ENCODE data around the gene SBF2.
A peak's percentile ranks its signal among the peaks of the same experiment; 100 is the strongest.
"Not testable (repeated sequence)": the region's sequence is repeated elsewhere in the genome, so short reads cannot be mapped to it uniquely, and the experiment has no call there.

SBF2 gene

GRCh38 chr11:9900253-9900652 lies 393.8 kb downstream of the SBF2 start:
- not testable (repeated sequence) for DNase-seq (ENCODE audit: low read depth in 3 of 3)

GRCh38 chr11:9899676-9900075 lies 394.3 kb downstream of the SBF2 start:
- no peak for DNase-seq (ENCODE audit: low read depth in 3 of 3)

GRCh38 chr11:9896902-9897301 lies 397.1 kb downstream of the SBF2 start:
- DNase-seq (ENCODE audit: low read depth in 3 of 3), result no peak

DNA sequence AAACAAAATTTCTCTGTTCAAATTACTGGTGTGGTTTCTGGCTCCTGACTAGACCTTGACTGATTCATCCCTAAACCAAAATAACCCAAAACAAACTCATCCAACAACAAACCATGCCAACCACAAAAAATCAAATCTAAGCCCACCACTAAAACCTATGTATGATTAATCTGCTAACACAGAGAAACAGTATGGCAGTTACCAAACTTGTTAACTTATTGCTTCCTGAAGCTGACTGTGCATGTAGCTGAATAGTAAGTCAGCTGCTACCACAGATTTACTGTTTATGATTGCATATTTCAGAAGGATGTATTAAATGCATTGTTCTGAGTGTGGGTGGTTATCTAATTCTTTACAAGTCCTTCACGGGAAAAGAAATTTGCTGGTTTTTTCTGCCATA lies 399.0 kb downstream of the SBF2 start:
- DNase-seq (ENCODE audit: low read depth in 3 of 3), result no peak

DNA sequence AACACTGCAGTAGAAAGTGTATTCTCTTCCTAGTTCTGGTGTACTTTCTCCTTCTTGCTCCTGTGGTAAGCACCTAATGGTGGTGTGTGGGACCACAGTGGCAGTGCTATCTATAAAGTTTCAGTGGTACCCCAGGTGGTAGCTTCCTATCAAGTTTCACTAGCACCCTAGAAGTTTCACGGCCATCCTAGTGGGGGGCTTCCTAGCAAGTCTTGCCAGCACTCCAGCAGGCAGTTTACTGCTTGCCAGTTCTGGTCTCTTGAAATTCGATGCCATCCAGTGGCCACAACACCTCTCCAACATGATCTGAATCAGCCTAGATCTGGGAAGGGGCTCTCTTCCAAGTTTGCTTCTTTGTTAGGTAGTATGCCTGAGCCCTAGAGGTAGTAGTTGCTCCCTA lies 400.5 kb downstream of the SBF2 start:
- no peak for DNase-seq (ENCODE audit: low read depth in 3 of 3)

GRCh38 chr11:9888938-9889337 lies 405.1 kb downstream of the SBF2 start:
- DNase-seq (ENCODE audit: low read depth in 3 of 3), result no peak

DNA sequence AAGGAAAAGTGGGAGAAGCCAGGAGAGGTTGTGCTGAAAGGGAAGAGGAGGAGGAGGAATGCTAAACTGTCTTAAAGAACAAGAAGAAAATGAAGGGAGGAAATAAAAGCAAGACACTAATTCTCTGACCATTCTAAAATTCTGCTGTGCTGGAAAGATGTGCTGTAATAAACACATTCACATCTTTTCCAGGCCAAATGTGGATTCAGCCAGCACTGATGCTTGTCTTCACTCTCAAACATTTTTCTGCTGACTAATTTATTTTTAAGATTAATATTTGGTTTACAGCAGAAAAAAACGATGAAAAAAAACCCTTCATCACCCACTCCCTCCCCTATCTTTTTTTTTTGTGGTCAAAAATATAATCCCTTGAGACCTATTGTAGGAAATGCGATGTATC lies 406.5 kb downstream of the SBF2 start:
- DNase-seq (ENCODE audit: low read depth in 3 of 3), result no peak

GRCh38 chr11:9886595-9886994 lies 407.4 kb downstream of the SBF2 start:
- DNase-seq (ENCODE audit: low read depth in 3 of 3), result no peak

DNA sequence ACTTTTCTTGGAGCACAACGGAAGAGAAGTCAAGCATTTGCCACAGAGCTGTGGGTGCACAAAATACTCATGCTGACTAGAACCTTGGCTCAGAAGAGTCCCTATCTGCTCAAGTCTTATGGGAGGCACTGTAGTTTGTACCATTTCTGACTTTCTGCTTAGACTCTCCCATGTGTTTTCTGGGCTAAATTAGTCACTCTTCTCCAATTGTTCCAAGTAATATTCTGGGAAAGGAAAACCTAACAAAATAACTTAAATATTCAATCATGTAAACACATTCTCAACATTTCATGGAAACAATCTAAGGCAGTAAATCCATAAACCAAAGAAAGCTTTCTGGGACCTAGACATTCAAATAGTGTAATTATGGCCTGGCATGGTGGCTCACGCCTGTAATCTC lies 409.4 kb downstream of the SBF2 start:
- DNase-seq (ENCODE audit: low read depth in 3 of 3), result no peak

DNA sequence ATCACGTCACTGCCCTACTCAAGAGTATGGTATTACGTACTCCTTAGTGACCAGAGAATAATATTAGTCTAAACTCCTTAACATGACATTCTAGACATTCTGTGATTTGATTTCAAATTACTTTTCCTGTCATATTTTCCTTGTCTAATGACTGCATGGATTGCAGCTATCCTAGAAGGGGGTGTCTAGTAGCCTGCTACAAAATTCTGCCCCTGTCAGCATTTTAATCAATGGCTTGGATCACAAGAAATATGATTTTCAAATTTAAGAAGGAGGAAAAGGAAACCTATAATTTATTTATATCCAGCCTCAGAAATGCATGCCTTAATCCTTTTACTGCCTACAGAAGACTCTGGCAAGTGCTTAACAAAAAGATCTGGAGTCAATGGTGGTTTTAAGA lies 413.4 kb downstream of the SBF2 start:
- no peak for DNase-seq (ENCODE audit: low read depth in 3 of 3)

DNA sequence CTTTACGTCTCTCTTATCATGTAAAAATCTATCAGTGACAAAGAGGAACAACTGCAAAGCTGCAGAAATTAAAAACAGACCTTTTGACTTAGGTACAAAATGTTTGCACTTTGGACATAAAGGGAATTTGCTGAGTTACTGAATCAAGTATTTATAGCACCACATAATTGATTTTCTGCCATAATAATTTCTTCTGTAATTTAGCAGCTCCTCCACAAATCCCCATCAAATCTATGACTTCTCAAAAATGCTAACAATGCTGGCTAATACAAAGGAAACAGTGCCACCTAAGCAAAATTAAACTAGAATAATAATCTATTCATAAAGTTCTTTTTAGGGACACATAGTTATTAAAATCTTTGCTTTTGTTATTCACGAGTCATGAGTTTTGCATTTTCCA lies 415.1 kb downstream of the SBF2 start:
- DNase-seq (ENCODE audit: low read depth in 3 of 3), result no peak

GRCh38 chr11:9876331-9876730 lies 417.7 kb downstream of the SBF2 start:
- no peak for DNase-seq (ENCODE audit: low read depth in 3 of 3)

GRCh38 chr11:9875862-9876261 lies 418.2 kb downstream of the SBF2 start:
- no peak for DNase-seq (ENCODE audit: low read depth in 3 of 3)

DNA sequence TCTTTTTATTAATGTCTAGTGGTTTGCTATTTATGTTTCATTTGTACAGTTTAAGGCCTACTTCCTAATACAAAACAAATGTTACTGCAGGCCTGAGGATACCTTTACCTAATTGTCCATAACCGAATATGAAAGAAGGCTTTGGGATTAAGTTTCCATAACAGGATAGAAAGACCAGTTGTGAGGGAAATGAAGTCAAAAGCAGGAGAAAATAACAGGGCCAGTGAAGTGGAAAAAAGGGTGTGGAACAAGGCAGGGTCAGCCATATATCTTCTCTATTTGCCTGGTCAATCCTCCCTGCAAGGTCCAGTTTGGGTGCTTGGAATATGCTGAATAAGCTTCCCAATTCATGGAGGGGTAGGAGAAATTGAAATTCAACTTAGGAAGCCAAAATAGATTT lies 418.6 kb downstream of the SBF2 start:
- DNase-seq (ENCODE audit: low read depth in 3 of 3), result no peak

- no peak for DNase-seq (ENCODE audit: low read depth in 3 of 3)
These were observed 419.6 kb downstream of the SBF2 start for GRCh38 chr11:9874466-9874865.

DNA sequence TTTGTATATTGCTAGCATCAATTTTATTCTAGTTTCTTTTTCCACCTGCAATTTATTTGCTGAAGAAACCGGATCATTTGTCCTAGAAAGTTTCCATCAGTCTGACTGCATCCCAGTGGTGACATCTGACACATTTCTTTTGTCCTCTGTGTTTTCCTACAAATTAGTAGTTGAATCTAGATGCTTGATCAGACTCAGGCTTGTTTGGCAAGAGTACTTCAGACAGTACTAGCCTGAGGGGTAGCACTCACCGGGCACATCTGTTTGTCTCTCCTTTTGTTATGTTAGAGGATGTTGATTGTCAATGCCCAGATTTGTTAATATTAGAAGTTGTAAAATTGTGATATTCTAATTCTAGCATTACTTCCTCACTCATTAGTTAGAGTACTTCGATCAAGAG lies 425.4 kb downstream of the SBF2 start:
- no peak for DNase-seq (ENCODE audit: low read depth in 3 of 3)

DNA sequence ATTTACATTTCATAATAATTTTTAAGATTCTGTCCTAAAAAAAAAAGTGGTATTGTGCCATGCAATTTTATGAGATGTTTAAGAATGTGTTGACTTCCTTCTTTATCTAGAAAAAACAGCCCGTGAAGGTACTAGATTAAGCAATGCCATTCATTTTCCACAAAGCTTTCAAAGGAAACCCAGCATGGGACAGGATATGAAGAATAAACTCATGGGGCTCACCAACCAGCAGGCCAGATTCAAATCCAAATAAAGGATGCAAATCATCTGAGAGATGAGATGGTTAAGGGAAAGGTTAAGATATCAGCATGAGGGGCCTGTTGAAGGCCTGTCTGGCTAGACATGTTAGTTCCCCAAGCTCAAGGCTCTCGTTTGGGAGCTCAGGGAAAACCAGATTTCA lies 431.0 kb downstream of the SBF2 start:
- DNase-seq (ENCODE audit: low read depth in 3 of 3), result no peak

- peak in 1 of 3 experiments; percentile 3 for DNase-seq (ENCODE audit: low read depth in 3 of 3)
These were observed 431.9 kb downstream of the SBF2 start for GRCh38 chr11:9861860-9862725.

DNA sequence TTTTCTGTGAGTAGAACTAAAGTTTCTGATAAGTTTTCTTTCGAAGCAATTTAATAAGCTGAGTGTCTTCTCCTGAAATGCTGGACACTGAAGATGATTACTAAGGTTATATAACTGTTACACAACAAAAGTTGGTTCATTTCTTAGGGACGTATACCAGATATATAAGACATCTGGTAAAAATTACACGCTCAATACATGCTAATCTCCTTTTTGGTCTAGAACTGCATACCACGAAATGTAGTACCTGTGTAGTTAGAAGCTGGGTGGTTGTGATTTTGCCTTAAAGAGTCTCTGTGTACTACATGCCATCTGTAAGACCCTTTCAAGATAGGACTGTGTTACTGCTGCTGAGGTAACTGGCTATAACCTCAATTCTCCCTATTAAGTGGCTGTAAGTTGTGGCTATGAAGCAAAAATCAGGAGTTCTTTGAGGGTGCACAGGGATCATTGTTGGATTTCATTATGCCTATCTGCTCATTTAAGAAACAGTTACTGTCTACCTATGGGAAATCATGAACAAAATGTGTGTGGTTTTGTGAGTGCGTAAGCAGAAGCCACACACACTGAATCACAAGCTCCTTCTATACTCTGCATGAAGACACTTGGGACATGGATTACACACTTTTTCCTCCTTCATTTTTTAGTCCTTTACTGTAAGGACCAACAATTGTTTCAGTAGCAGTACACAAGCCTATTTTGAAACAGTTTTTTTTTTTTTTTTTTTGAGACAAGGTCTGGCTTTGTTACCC lies 434.3 kb downstream of the SBF2 start:
- DNase-seq (ENCODE audit: low read depth in 3 of 3), result no peak

GRCh38 chr11:9858822-9859221 lies 435.2 kb downstream of the SBF2 start:
- DNase-seq (ENCODE audit: low read depth in 3 of 3), result no peak

DNA sequence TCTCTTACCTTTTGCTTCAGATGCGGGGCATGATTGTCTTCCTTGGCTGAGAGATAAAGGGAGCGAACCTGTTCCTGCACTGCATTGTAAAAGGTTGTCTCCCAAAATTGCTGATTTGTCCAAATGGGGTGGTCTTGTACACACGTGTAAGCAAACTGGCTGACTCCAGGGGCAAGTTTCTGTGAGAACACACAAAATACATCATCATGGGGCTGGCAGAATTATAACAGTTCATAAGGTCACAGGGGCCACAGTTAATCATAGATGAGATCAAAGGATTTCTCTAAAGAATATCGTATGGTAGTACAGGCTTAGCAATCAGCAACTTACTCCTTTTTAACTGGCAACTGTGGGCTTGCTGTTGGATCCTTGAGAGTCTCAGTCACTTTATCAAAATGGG lies 435.8 kb downstream of the SBF2 start:
- no peak for DNase-seq (ENCODE audit: low read depth in 3 of 3)

DNA sequence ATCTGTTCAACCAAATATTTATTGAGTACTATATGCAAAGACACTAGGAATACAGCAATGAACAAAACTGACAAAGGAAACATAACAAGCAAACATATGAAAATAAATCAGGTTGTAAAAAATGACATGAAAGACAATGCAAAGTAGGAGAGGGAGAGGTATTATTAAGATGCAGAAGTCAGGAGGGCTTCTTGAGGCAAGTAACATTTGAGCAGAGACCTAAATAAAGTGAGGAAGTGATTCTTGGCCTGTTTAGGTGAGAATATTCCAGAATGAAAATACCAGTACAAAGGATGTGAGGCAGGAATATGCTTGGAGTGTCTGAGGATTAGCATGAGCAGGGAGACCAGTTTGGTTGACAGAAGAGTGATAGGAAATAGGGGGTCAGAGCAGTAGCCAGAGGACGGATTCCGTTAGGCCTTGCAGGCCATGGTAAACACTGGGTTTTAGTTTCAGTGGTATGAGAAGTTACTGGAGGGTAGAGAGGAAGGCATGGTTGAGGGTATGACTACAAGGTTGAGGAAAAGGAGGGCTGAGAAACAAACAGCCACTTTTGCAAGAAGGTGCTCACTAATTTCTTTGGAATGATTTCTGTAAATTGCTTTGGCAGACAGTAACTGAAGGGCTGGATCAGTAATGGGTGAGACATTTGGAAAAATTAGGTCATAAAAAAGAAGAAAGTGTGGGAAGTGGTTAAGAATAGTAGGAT lies 438.3 kb downstream of the SBF2 start:
- no peak for DNase-seq (ENCODE audit: low read depth in 3 of 3)
